PFSK-1 (cell line): ENCODE results near the gene CAPSL.

Experiments used
- POLR2AphosphoS5 ChIP-seq: IDR thresholded peaks from 2 replicates; pipeline ENCODE4 v1.6.1; 2012; ENCODE audit warnings: low read depth, mild to moderate bottlenecking, control low read depth, low read length, moderate library complexity
- REST ChIP-seq, 2 experiments: IDR thresholded peaks; 2 replicates each; pipeline versions ENCODE4 v1.6.1 to v1.8.0; 2011 to 2012; ENCODE audit warnings: low read depth in 2 of 2, low read length in 2 of 2, control low read depth in 1 of 2, inconsistent platforms in 1 of 2, mild to moderate bottlenecking in 1 of 2, moderate library complexity in 1 of 2; ENCODE audit not compliant: insufficient read depth in 1 of 2
- SIN3A ChIP-seq: IDR thresholded peaks from 2 replicates; pipeline ENCODE4 v1.6.1; 2012; ENCODE audit warnings: mild to moderate bottlenecking, low read length, moderate library complexity, borderline replicate concordance; ENCODE audit not compliant: insufficient read depth
- TAF1 ChIP-seq: IDR thresholded peaks from 2 replicates; pipeline ENCODE4 v1.6.1; 2012; ENCODE audit warnings: low read length, control low read depth, borderline replicate concordance; ENCODE audit not compliant: insufficient read depth

- TF ChIP-seq POLR2AphosphoS5 (no peak), SIN3A (no peak), REST (IDR thresholded peaks at IDR 0.05; ENCODE audit: insufficient read depth in 1 of 2, low read depth in 2 of 2, low read length in 2 of 2) (no peak), TAF1 (no peak)
Measured at GRCh38 chr5:35884773-35885172, 53.6 kb downstream of the CAPSL start.
